Measurements from ENCODE around the gene MEN1. TPM values are rescaled to one million over a fixed set of nuclear protein-coding genes. Genes with fewer than 3 reads are reported as not detected.

MEN1 gene
- total RNA-seq, 1 experiment from 2014 or later = 61.6 TPM

GRCh38 chr11:64766881-64767280 lies 43.5 kb downstream of the MEN1 start:
- H3K79me2 ChIP-seq (ENCODE audit: low read depth) = peaks cover 37% of the 10 kb centered on the region
- POLR2A ChIA-PET (ENCODE audit: unreplicated experiment) = no interaction called here
- H3K4me3 ChIP-seq = no peak overlapping the region
- no peaks in the 10 kb centered on the region for H3K9me2 ChIP-seq (ENCODE audit: insufficient read depth)
- H3K4me2 ChIP-seq = no peak overlapping the region
- no peak overlapping the region for H2AFZ ChIP-seq
- TF ChIP-seq, protein P1, sequence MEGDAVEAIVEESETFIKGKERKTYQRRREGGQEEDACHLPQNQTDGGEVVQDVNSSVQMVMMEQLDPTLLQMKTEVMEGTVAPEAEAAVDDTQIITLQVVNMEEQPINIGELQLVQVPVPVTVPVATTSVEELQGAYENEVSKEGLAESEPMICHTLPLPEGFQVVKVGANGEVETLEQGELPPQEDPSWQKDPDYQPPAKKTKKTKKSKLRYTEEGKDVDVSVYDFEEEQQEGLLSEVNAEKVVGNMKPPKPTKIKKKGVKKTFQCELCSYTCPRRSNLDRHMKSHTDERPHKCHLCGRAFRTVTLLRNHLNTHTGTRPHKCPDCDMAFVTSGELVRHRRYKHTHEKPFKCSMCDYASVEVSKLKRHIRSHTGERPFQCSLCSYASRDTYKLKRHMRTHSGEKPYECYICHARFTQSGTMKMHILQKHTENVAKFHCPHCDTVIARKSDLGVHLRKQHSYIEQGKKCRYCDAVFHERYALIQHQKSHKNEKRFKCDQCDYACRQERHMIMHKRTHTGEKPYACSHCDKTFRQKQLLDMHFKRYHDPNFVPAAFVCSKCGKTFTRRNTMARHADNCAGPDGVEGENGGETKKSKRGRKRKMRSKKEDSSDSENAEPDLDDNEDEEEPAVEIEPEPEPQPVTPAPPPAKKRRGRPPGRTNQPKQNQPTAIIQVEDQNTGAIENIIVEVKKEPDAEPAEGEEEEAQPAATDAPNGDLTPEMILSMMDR (conservative IDR thresholded peaks at IDR 0.05) = no peak
- TF ChIP-seq EZH2 (IDR thresholded peaks at IDR 0.05; ENCODE audit: low read depth) = no peak
- H3K9me3 ChIP-seq (ENCODE audit: insufficient read depth, low read depth) = no peaks in the 10 kb centered on the region
- peaks cover 89% of the 10 kb centered on the region for H4K20me1 ChIP-seq (ENCODE audit: insufficient read depth)
- CTCF ChIA-PET = no interaction called here
- H3K4me1 ChIP-seq (replicated peaks; ENCODE audit: insufficient read depth) = no peaks in the 10 kb centered on the region
- no TSS peak for BruUV-seq (replicated peaks)
- H3K27ac ChIP-seq = no peak overlapping the region
- peaks cover 64% of the 10 kb centered on the region for H3K36me3 ChIP-seq (ENCODE audit: low read depth)
- DNase-seq = no peak
- intact Hi-C loops (cut with micrococcal nuclease; ENCODE audit: unreplicated experiment) = no loop called here
- H3F3A ChIP-seq (ENCODE audit: insufficient read depth, low read depth) = peaks cover 90% of the 10 kb centered on the region
- no peaks in the 10 kb centered on the region for H3K27me3 ChIP-seq (ENCODE audit: insufficient read depth, low read depth)

DNA sequence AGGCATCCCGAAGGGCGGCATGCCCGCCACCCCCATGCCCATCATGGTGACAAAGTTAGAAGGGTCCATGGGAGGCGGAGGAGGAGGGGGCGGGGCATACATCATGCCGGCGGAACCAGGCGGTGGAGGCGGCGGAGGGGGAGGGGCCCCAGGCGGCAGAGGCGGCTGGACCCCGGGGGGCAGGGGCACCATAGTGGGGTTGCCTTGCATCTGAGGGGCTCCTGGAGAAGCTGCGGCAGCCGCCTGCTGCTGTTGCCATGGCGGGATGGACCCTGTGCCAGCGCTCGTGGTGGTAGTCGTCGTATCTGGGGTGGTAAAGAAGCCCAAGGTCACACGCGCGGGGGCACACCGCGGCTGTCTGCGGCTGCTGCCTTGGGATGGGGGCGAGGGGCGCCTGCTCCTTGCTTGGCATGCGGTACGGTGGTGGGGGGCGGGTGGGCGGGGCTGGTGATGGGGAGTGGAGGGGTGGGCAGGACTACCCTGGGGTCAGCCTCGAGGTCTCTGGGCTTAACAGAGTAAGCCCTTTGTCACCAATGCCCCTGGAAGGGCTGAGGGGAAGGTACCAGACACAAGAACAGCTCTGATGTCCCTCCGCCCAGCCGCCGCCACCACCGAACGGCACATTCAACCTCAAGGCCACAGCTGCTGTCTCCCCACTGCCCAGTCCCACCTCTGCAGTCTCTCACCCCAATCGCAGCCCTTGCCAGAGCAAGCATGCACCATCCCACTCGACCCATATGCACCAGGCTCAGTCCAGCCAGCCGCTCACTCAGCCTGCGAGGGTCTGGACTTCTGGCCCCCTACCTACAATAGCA lies 44.3 kb downstream of the MEN1 start:
- Histone ChIP-seq H3K27me3 (ENCODE audit: insufficient read depth, low read depth) (no peaks in the 10 kb centered on the region), H4K20me1 (ENCODE audit: insufficient read depth) (peaks cover 86% of the 10 kb centered on the region), H3F3A (ENCODE audit: insufficient read depth, low read depth) (peaks cover 90% of the 10 kb centered on the region), H3K4me1 (replicated peaks; ENCODE audit: insufficient read depth) (no peaks in the 10 kb centered on the region), H3K4me2 (no peak overlapping the region), H3K36me3 (ENCODE audit: low read depth) (peaks cover 56% of the 10 kb centered on the region), H3K9me3 (ENCODE audit: insufficient read depth, low read depth) (no peaks in the 10 kb centered on the region), H2AFZ (no peak overlapping the region), H3K4me3 (no peak overlapping the region), H3K79me2 (ENCODE audit: low read depth) (peaks cover 29% of the 10 kb centered on the region), H3K27ac (no peak overlapping the region), H3K9me2 (ENCODE audit: insufficient read depth) (no peaks in the 10 kb centered on the region)
- intact Hi-C loops (cut with micrococcal nuclease; ENCODE audit: unreplicated experiment) = no loop called here
- POLR2A ChIA-PET (ENCODE audit: unreplicated experiment) = no interaction called here
- no peak for DNase-seq
- CTCF ChIA-PET = interaction anchor here (0.6 kb wide), 1 partner anchor 13 kb away, joined by 3 read pairs; no protein-coding TSS in a partner anchor
- TF ChIP-seq, protein P1 (conservative IDR thresholded peaks at IDR 0.05) = no peak
- TF ChIP-seq EZH2 (IDR thresholded peaks at IDR 0.05; ENCODE audit: low read depth) = no peak
- no TSS peak for BruUV-seq (replicated peaks)

- Histone ChIP-seq H3K27ac (no peak overlapping the region), H3K27me3 (ENCODE audit: insufficient read depth, low read depth) (no peaks in the 10 kb centered on the region), H3K4me2 (no peak overlapping the region), H4K20me1 (ENCODE audit: insufficient read depth) (peaks cover 86% of the 10 kb centered on the region), H3K79me2 (ENCODE audit: low read depth) (peaks cover 23% of the 10 kb centered on the region), H3K36me3 (ENCODE audit: low read depth) (peaks cover 49% of the 10 kb centered on the region), H3K4me1 (replicated peaks; ENCODE audit: insufficient read depth) (no peaks in the 10 kb centered on the region), H3K9me3 (ENCODE audit: insufficient read depth, low read depth) (no peaks in the 10 kb centered on the region), H3F3A (ENCODE audit: insufficient read depth, low read depth) (peaks cover 90% of the 10 kb centered on the region), H3K4me3 (no peak overlapping the region), H3K9me2 (ENCODE audit: insufficient read depth) (no peaks in the 10 kb centered on the region), H2AFZ (no peak overlapping the region)
- TF ChIP-seq, protein P1 (conservative IDR thresholded peaks at IDR 0.05) = peak; percentile 32; the same call in 1 of the 2 replicates
- TF ChIP-seq EZH2 (IDR thresholded peaks at IDR 0.05; ENCODE audit: low read depth) = no peak
- CTCF ChIA-PET = interaction anchor here (0.6 to 0.7 kb wide), 2 partner anchors 14 to 34 kb away, joined by 3 read pairs; no protein-coding TSS in a partner anchor
- intact Hi-C loops (cut with micrococcal nuclease; ENCODE audit: unreplicated experiment) = no loop called here
- TSS peak; percentile 4 for BruUV-seq (replicated peaks)
- POLR2A ChIA-PET (ENCODE audit: unreplicated experiment) = no interaction called here
- no peak for DNase-seq
Measured at GRCh38 chr11:64765291-64765850, 45.0 kb downstream of the MEN1 start.
